Activated CD4-positive, alpha-beta T cell treated with anti-CD3 and anti-CD28 coated beads, Interleukin-2, amount 10 ng/mL, durations not matched to agents 24 days and 14 days (primary cell): Measurements from ENCODE around the gene ZSWIM5. TPM values are rescaled to one million over a fixed set of nuclear protein-coding genes. Genes with fewer than 3 reads are reported as not detected.

Experiments
- DNase-seq: peaks from one replicate; pipeline ENCODE4 v3.0.0; 2022
- H3K27ac Mint-ChIP-seq: one replicate; pipeline ENCODE4 v1.8.0; 2022; ENCODE audit warnings: mild to moderate bottlenecking, mixed read lengths
- H3K27me3 Mint-ChIP-seq: one replicate; pipeline ENCODE4 v1.8.0; 2022; ENCODE audit warnings: mixed read lengths
- H3K36me3 Mint-ChIP-seq: one replicate; pipeline ENCODE4 v1.8.0; 2022; ENCODE audit warnings: low read depth, mild to moderate bottlenecking, mixed read lengths
- H3K4me1 Mint-ChIP-seq: one replicate; pipeline ENCODE4 v1.8.0; 2021; ENCODE audit warnings: mixed read lengths
- H3K4me3 Mint-ChIP-seq: one replicate; pipeline ENCODE4 v1.8.0; 2022; ENCODE audit warnings: mild to moderate bottlenecking, moderate library complexity, mixed read lengths
- H3K9me3 Mint-ChIP-seq: one replicate; pipeline ENCODE4 v1.8.0; 2021; ENCODE audit warnings: mixed read lengths
- intact Hi-C: fragments of 100-400 bp; cut with micrococcal nuclease; formaldehyde crosslinking; loops from one replicate; pipeline ENCODE4 v1.15.1; 2023
- total RNA-seq: library from RNA; stranded (reverse); gene quantifications from 2 replicates; pipeline ENCODE4 v1.2.3, GENCODE V29; 2022

Gene ZSWIM5
- total RNA-seq, 1 donor from 2014 or later = 0.14 TPM

GRCh38 chr1:45011837-45012638, 194.4 kb downstream of the ZSWIM5 start, which contains the start of gene UROD:
Gene UROD, plus strand, starts transcription at chr1:45012254. Its CDS starts 12 bp downstream, at chr1:45012266.
- no peaks in the 10 kb centered on the region for H3K9me3 Mint-ChIP-seq
- H3K4me3 Mint-ChIP-seq = peak within 1 kb of the TSS; percentile 85
- intact Hi-C loops = loop anchor here (1.0 to 5.0 kb wide), 10 partner anchors 26 to 573 kb away; partner anchors contain the start of genes BEST4, EIF2B3, MUTYH and NASP
- peaks cover 52% of the 10 kb centered on the region for H3K4me1 Mint-ChIP-seq
- DNase-seq = peak; percentile 97
- H3K27ac Mint-ChIP-seq = peak within 1 kb of the TSS; percentile 91
- no peaks in the 10 kb centered on the region for H3K27me3 Mint-ChIP-seq
- peaks cover 29% of the 10 kb centered on the region for H3K36me3 Mint-ChIP-seq

- Mint-ChIP-seq H3K27ac (peak within 1 kb of the TSS; percentile 91), H3K4me3 (peak within 1 kb of the TSS; percentile 85), H3K36me3 (peaks cover 29% of the 10 kb centered on the region), H3K9me3 (no peaks in the 10 kb centered on the region), H3K4me1 (peaks cover 52% of the 10 kb centered on the region), H3K27me3 (no peaks in the 10 kb centered on the region)
- DNase-seq = peak; percentile 94
- intact Hi-C loops = loop anchor here (2.0 to 5.0 kb wide), 4 partner anchors 174 to 574 kb away; partner anchors contain the start of genes BEST4 and NASP
These were observed 195.3 kb downstream of the ZSWIM5 start, which contains the start of gene HECTD3 for GRCh38 chr1:45010855-45011811. Gene HECTD3, minus strand, starts transcription at chr1:45011324. Its CDS starts 67 bp downstream, at chr1:45011257.

GRCh38 chr1:45009956-45010854, 196.2 kb downstream of the ZSWIM5 start:
- Mint-ChIP-seq H3K4me3 (peak overlapping the region; percentile 85), H3K36me3 (peaks cover 30% of the 10 kb centered on the region), H3K9me3 (no peaks in the 10 kb centered on the region), H3K27me3 (no peaks in the 10 kb centered on the region), H3K27ac (peak overlapping the region; percentile 79), H3K4me1 (peaks cover 52% of the 10 kb centered on the region)
- intact Hi-C loops = loop anchor here (2.0 to 5.0 kb wide), 4 partner anchors 173 to 575 kb away; partner anchors contain the start of genes BEST4 and NASP
- peak; percentile 75 for DNase-seq

- H3K4me3 Mint-ChIP-seq = peak overlapping the region; percentile 85
- peaks cover 32% of the 10 kb centered on the region for H3K36me3 Mint-ChIP-seq
- H3K9me3 Mint-ChIP-seq = no peaks in the 10 kb centered on the region
- no peak for DNase-seq
- peaks cover 45% of the 10 kb centered on the region for H3K4me1 Mint-ChIP-seq
- H3K27me3 Mint-ChIP-seq = no peaks in the 10 kb centered on the region
- intact Hi-C loops = no loop called here
- no peak overlapping the region for H3K27ac Mint-ChIP-seq
These were observed 197.0 kb downstream of the ZSWIM5 start for GRCh38 chr1:45009296-45009865.

- intact Hi-C loops = no loop called here
- no peak overlapping the region for H3K4me3 Mint-ChIP-seq
- H3K36me3 Mint-ChIP-seq = peaks cover 33% of the 10 kb centered on the region
- no peaks in the 10 kb centered on the region for H3K9me3 Mint-ChIP-seq
- no peaks in the 10 kb centered on the region for H3K27me3 Mint-ChIP-seq
- H3K27ac Mint-ChIP-seq = no peak overlapping the region
- peaks cover 37% of the 10 kb centered on the region for H3K4me1 Mint-ChIP-seq
- DNase-seq = no peak
These were observed 197.9 kb downstream of the ZSWIM5 start for GRCh38 chr1:45008516-45008915.

- H3K36me3 Mint-ChIP-seq = peaks cover 34% of the 10 kb centered on the region
- no peak overlapping the region for H3K27ac Mint-ChIP-seq
- no peaks in the 10 kb centered on the region for H3K27me3 Mint-ChIP-seq
- DNase-seq = no peak
- peaks cover 33% of the 10 kb centered on the region for H3K4me1 Mint-ChIP-seq
- no peak overlapping the region for H3K4me3 Mint-ChIP-seq
- H3K9me3 Mint-ChIP-seq = no peaks in the 10 kb centered on the region
- intact Hi-C loops = no loop called here
These were observed 198.3 kb downstream of the ZSWIM5 start for GRCh38 chr1:45008076-45008475.

GRCh38 chr1:45007311-45007710, 199.1 kb downstream of the ZSWIM5 start:
- Mint-ChIP-seq H3K27ac (no peak overlapping the region), H3K27me3 (no peaks in the 10 kb centered on the region), H3K9me3 (no peaks in the 10 kb centered on the region), H3K4me1 (peaks cover 27% of the 10 kb centered on the region), H3K36me3 (peaks cover 38% of the 10 kb centered on the region), H3K4me3 (no peak overlapping the region)
- no peak for DNase-seq
- intact Hi-C loops = no loop called here

- Mint-ChIP-seq H3K4me1 (peaks cover 22% of the 10 kb centered on the region), H3K36me3 (peaks cover 44% of the 10 kb centered on the region), H3K9me3 (no peaks in the 10 kb centered on the region), H3K27ac (no peak overlapping the region), H3K27me3 (no peaks in the 10 kb centered on the region), H3K4me3 (no peak overlapping the region)
- intact Hi-C loops = no loop called here
- no peak for DNase-seq
These were observed 200.6 kb downstream of the ZSWIM5 start for GRCh38 chr1:45005761-45006160.

GRCh38 chr1:45004281-45004920, 202.0 kb downstream of the ZSWIM5 start:
- Mint-ChIP-seq H3K9me3 (no peaks in the 10 kb centered on the region), H3K4me3 (no peak overlapping the region), H3K36me3 (peaks cover 43% of the 10 kb centered on the region), H3K27ac (no peak overlapping the region), H3K4me1 (peaks cover 15% of the 10 kb centered on the region), H3K27me3 (no peaks in the 10 kb centered on the region)
- intact Hi-C loops = no loop called here
- no peak for DNase-seq

- peaks cover 9% of the 10 kb centered on the region for H3K4me1 Mint-ChIP-seq
- no peaks in the 10 kb centered on the region for H3K27me3 Mint-ChIP-seq
- DNase-seq = no peak
- no peak overlapping the region for H3K4me3 Mint-ChIP-seq
- peaks cover 37% of the 10 kb centered on the region for H3K36me3 Mint-ChIP-seq
- no peaks in the 10 kb centered on the region for H3K9me3 Mint-ChIP-seq
- no peak overlapping the region for H3K27ac Mint-ChIP-seq
- intact Hi-C loops = no loop called here
These were observed 202.7 kb downstream of the ZSWIM5 start for GRCh38 chr1:45003741-45004140.

- H3K27ac Mint-ChIP-seq = no peak overlapping the region
- DNase-seq = no peak
- H3K27me3 Mint-ChIP-seq = no peaks in the 10 kb centered on the region
- peaks cover 7% of the 10 kb centered on the region for H3K4me1 Mint-ChIP-seq
- H3K9me3 Mint-ChIP-seq = no peaks in the 10 kb centered on the region
- intact Hi-C loops = no loop called here
- H3K4me3 Mint-ChIP-seq = no peak overlapping the region
- H3K36me3 Mint-ChIP-seq = peaks cover 33% of the 10 kb centered on the region
These were observed 203.5 kb downstream of the ZSWIM5 start for GRCh38 chr1:45002650-45003645.
